H9 (cell line): ENCODE data around the gene STARD10. TPM values are rescaled to one million over a fixed set of nuclear protein-coding genes. Genes with fewer than 3 reads are reported as not detected.

Experiments
- DNase-seq: peaks from one replicate; pipeline ENCODE4 v3.0.0-alpha.2; 2017
- H2AFZ ChIP-seq: one replicate; pipeline ENCODE4 v1.6.1; 2013; ENCODE audit warnings: mild to moderate bottlenecking, low read length, control low read depth, moderate library complexity
- H2AK5ac ChIP-seq: 2 replicates; pipeline ENCODE4 v1.6.1; 2013; ENCODE audit warnings: low read length, control low read depth, mixed read lengths; ENCODE audit not compliant: insufficient read length
- H2BK120ac ChIP-seq: one replicate; pipeline ENCODE4 v1.6.1; 2013; ENCODE audit warnings: low read depth, mild to moderate bottlenecking, low read length, control low read depth, inconsistent platforms; ENCODE audit not compliant: poor library complexity, severe bottlenecking
- H2BK12ac ChIP-seq: 2 replicates; pipeline ENCODE4 v1.6.1; 2013; ENCODE audit warnings: low read length, control low read depth, mixed read lengths, low read depth; ENCODE audit not compliant: insufficient read length
- H2BK15ac ChIP-seq: 2 replicates; pipeline ENCODE4 v1.6.1; 2013; ENCODE audit warnings: low read depth, low read length, control low read depth
- H2BK20ac ChIP-seq: one replicate; pipeline ENCODE4 v1.6.1; 2013; ENCODE audit warnings: low read depth, mild to moderate bottlenecking, low read length, control low read depth, inconsistent platforms; ENCODE audit not compliant: poor library complexity, severe bottlenecking
- H2BK5ac ChIP-seq: 2 replicates; pipeline ENCODE4 v1.6.1; 2013; ENCODE audit warnings: low read length, control low read depth, mixed read lengths; ENCODE audit not compliant: insufficient read length
- H3K14ac ChIP-seq: 2 replicates; pipeline ENCODE4 v1.6.1; 2013; ENCODE audit warnings: low read length, control low read depth; ENCODE audit not compliant: insufficient read depth
- H3K18ac ChIP-seq: 2 replicates; pipeline ENCODE4 v1.6.1; 2013; ENCODE audit warnings: low read depth, mild to moderate bottlenecking, mixed read lengths, low read length, control low read depth; ENCODE audit not compliant: insufficient read length
- H3K23ac ChIP-seq: 2 replicates; pipeline ENCODE4 v1.6.1; 2013; ENCODE audit warnings: low read length, control low read depth, mixed read lengths, low read depth; ENCODE audit not compliant: insufficient read length
- H3K23me2 ChIP-seq: 2 replicates; pipeline ENCODE4 v1.6.1; 2013; ENCODE audit warnings: low read depth, mild to moderate bottlenecking, mixed read lengths, low read length, control low read depth; ENCODE audit not compliant: insufficient read length, poor library complexity, severe bottlenecking
- H3K27ac ChIP-seq: 2 replicates; pipeline ENCODE4 v1.5.1; 2013; ENCODE audit warnings: low read length, control low read depth, mixed read lengths, low read depth; ENCODE audit not compliant: insufficient read length
- H3K27me3 ChIP-seq: 2 replicates; pipeline ENCODE4 v1.6.1; 2013; ENCODE audit warnings: low read length, control low read depth, inconsistent platforms; ENCODE audit not compliant: insufficient read depth
- H3K4ac ChIP-seq: 2 replicates; pipeline ENCODE4 v1.6.1; 2013; ENCODE audit warnings: low read depth, mild to moderate bottlenecking, control low read depth, inconsistent platforms, low read length, moderate library complexity
- H3K4me1 ChIP-seq: 2 replicates; pipeline ENCODE4 v1.6.1; 2013; ENCODE audit warnings: low read length, control low read depth, inconsistent platforms; ENCODE audit not compliant: insufficient read depth
- H3K4me2 ChIP-seq: 2 replicates; pipeline ENCODE4 v1.6.1; 2013; ENCODE audit warnings: low read length, control low read depth, mixed read lengths; ENCODE audit not compliant: insufficient read length, insufficient read depth
- H3K56ac ChIP-seq: 2 replicates; pipeline ENCODE4 v1.6.1; 2013; ENCODE audit warnings: low read depth, mild to moderate bottlenecking, mixed read lengths, low read length, control low read depth; ENCODE audit not compliant: insufficient read length
- H3K79me1 ChIP-seq: 2 replicates; pipeline ENCODE4 v1.6.1; 2013; ENCODE audit warnings: low read depth, mild to moderate bottlenecking, moderate library complexity, low read length, control low read depth, inconsistent platforms; ENCODE audit not compliant: insufficient read depth, poor library complexity, severe bottlenecking
- H3K79me2 ChIP-seq: 2 replicates; pipeline ENCODE4 v1.6.1; 2013; ENCODE audit warnings: low read length, control low read depth, inconsistent platforms; ENCODE audit not compliant: insufficient read depth
- H3K9ac ChIP-seq: 2 replicates; pipeline ENCODE4 v1.6.1; 2013; ENCODE audit warnings: low read length, control low read depth, mixed read lengths; ENCODE audit not compliant: insufficient read length; ENCODE audit errors: extremely low read depth
- H3K9me3 ChIP-seq: one replicate; pipeline ENCODE4 v1.6.1; 2013; ENCODE audit warnings: low read depth, low read length, inconsistent platforms; ENCODE audit not compliant: control insufficient read depth
- H3T11ph ChIP-seq: one replicate; pipeline ENCODE4 v1.6.1; 2013; ENCODE audit warnings: mild to moderate bottlenecking, low read length, control low read depth, inconsistent platforms
- H4K20me1 ChIP-seq: one replicate; pipeline ENCODE4 v1.6.1; 2013; ENCODE audit not compliant: control insufficient read depth, insufficient read length, insufficient read depth
- H4K5ac ChIP-seq: 2 replicates; pipeline ENCODE4 v1.6.1; 2013; ENCODE audit warnings: low read depth, mild to moderate bottlenecking, mixed read lengths, low read length, control low read depth; ENCODE audit not compliant: insufficient read length
- H4K8ac ChIP-seq: replicated peaks from 2 replicates; pipeline ENCODE4 v1.6.1; 2013; ENCODE audit warnings: low read length, control low read depth, mixed read lengths, low read depth; ENCODE audit not compliant: insufficient read length
- H4K91ac ChIP-seq: 2 replicates; pipeline ENCODE4 v1.6.1; 2013; ENCODE audit warnings: low read depth, mild to moderate bottlenecking, moderate library complexity, mixed read lengths, low read length, control low read depth; ENCODE audit not compliant: insufficient read length
- H3K27ac Mint-ChIP-seq, 3 experiments: 2 replicates in 2 of 3; 3 replicates in 1 of 3; pipeline ENCODE4 v1.8.0; 2020 to 2021; ENCODE audit warnings: mixed read lengths in 3 of 3, mild to moderate bottlenecking in 1 of 3, moderate library complexity in 1 of 3
- H3K27me3 Mint-ChIP-seq: 2 replicates; pipeline ENCODE4 v1.8.0; 2021; ENCODE audit warnings: low read depth, mild to moderate bottlenecking, moderate library complexity, mixed read lengths
- H3K36me3 Mint-ChIP-seq, 3 experiments: 2 replicates in 2 of 3; 3 replicates in 1 of 3; pipeline ENCODE4 v1.8.0; 2020 to 2021; ENCODE audit warnings: low read depth in 3 of 3, mixed read lengths in 3 of 3; ENCODE audit not compliant: insufficient read depth in 1 of 3
- H3K4me1 Mint-ChIP-seq, 2 experiments: 2 replicates each; pipeline ENCODE4 v1.8.0; 2020; ENCODE audit warnings: mixed read lengths in 2 of 2
- H3K4me3 Mint-ChIP-seq, 2 experiments: 2 replicates in 1 of 2; 3 replicates in 1 of 2; pipeline ENCODE4 v1.8.0; 2020 to 2021; ENCODE audit warnings: mild to moderate bottlenecking in 2 of 2, mixed read lengths in 2 of 2, moderate library complexity in 1 of 2
- H3K9me3 Mint-ChIP-seq, 2 experiments: 2 replicates in 1 of 2; 3 replicates in 1 of 2; pipeline ENCODE4 v1.8.0; 2020; ENCODE audit warnings: mild to moderate bottlenecking in 2 of 2, mixed read lengths in 2 of 2, moderate library complexity in 1 of 2
- CTCF ChIP-seq: fragments of 200-600 bp; sonication (generic); conservative IDR thresholded peaks from 3 replicates; pipeline ENCODE4 v1.8.0; 2021; ENCODE audit warnings: antibody characterized with exemption, mild to moderate bottlenecking
- WGBS: extraction: QIAGEN DNeasy Blood & Tissue Kit; methylation state at CpG from one replicate; pipeline ENCODE4 v1.1.7; 2013; ENCODE audit warnings: missing lambda C conversion rate, low lambda C conversion rate, mixed read lengths; ENCODE audit not compliant: insufficient read length; ENCODE audit errors: extremely low coverage; 5-methylcytosine and 5-hydroxymethylcytosine counted together
- total RNA-seq: library from RNA; stranded (reverse); gene quantifications from 2 replicates; pipeline ENCODE4 v1.2.1, GENCODE V29; 2021

STARD10 gene
- total RNA-seq, 1 experiment from 2014 or later: 24.4 TPM

- Histone ChIP-seq H3K79me2 (no peaks in the 10 kb centered on the region), H3K14ac (no peak overlapping the region), H3K23ac (no peak overlapping the region), H3K9me3 (no peaks in the 10 kb centered on the region), H2BK120ac (no peak overlapping the region), H3K4me2 (no peak overlapping the region), H4K20me1 (no peaks in the 10 kb centered on the region), H3K4me1 (peaks cover 5% of the 10 kb centered on the region; the same call in 1 of the 2 replicates), H2BK12ac (no peak overlapping the region), H2BK20ac (no peak overlapping the region), H4K91ac (no peak overlapping the region), H3T11ph (no peak overlapping the region), H3K9ac (no peak overlapping the region), H4K5ac (no peak overlapping the region), H3K27me3 (no peaks in the 10 kb centered on the region), H3K23me2 (peaks cover 5% of the 10 kb centered on the region), H2AK5ac (no peak overlapping the region), H2BK5ac (no peak overlapping the region), H2BK15ac (no peak overlapping the region), H2AFZ (no peak overlapping the region), H3K56ac (no peak overlapping the region), H3K4ac (no peak overlapping the region), H3K18ac (no peak overlapping the region), H3K27ac (no peak overlapping the region), H4K8ac (no peak overlapping the region), H3K79me1 (no peaks in the 10 kb centered on the region)
- no CpG with 5 or more reads among the region's 4 CpGs for WGBS
- no peak overlapping the region for H3K27ac Mint-ChIP-seq
- H3K36me3 Mint-ChIP-seq: peaks cover 0 to 22% (median 17%) of the 10 kb centered on the region in 3 experiments
- no peak for DNase-seq
- H3K27me3 Mint-ChIP-seq: peaks cover 5% of the 10 kb centered on the region
- no peak overlapping the region for H3K4me3 Mint-ChIP-seq
- H3K4me1 Mint-ChIP-seq: peaks cover 12 to 14% of the 10 kb centered on the region in 2 experiments
- H3K9me3 Mint-ChIP-seq: no peaks in the 10 kb centered on the region
- no peak for TF ChIP-seq CTCF
Measured at GRCh38 chr11:72808331-72808798, 14.5 kb upstream of the STARD10 start.
